Gastrocnemius medialis (tissue), 4 donors: ENCODE measurements around the gene SLC2A2.

Source experiments
- CTCF ChIP-seq, 5 experiments: fragments of 450-650 bp in 3 of 5; fragments of 200-600 bp in 2 of 5; sonication (generic) in 2 of 5; IDR thresholded peaks in 4 of 5; conservative IDR thresholded peaks in 1 of 5; 1 replicate in 4 of 5; 2 replicates in 1 of 5; pipeline ENCODE4 v1.5.1; 2016 to 2019; ENCODE audit warnings: antibody characterized with exemption in 5 of 5, mild to moderate bottlenecking in 3 of 5, moderate library complexity in 3 of 5
- POLR2A ChIP-seq, 2 donors: fragments of 450-650 bp; IDR thresholded peaks; one replicate each; pipeline ENCODE4 v1.6.1; 2017; ENCODE audit warnings: antibody characterized with exemption in 2 of 2, mild to moderate bottlenecking in 2 of 2, moderate library complexity in 2 of 2

- TF ChIP-seq CTCF (IDR thresholded peaks at IDR 0.05 in 4 of 5, conservative IDR thresholded peaks at IDR 0.05 in 1 of 5) (no peak), POLR2A (IDR thresholded peaks at IDR 0.05) (no peak)
These were observed 1.7 kb upstream of the SLC2A2 start for GRCh38 chr3:171028025-171028778.
